ENCODE data around the gene OTUD3.
"Not testable (repeated sequence)": the region's sequence is repeated elsewhere in the genome, so short reads cannot be mapped to it uniquely, and the experiment has no call there.

OTUD3 gene, protein sequence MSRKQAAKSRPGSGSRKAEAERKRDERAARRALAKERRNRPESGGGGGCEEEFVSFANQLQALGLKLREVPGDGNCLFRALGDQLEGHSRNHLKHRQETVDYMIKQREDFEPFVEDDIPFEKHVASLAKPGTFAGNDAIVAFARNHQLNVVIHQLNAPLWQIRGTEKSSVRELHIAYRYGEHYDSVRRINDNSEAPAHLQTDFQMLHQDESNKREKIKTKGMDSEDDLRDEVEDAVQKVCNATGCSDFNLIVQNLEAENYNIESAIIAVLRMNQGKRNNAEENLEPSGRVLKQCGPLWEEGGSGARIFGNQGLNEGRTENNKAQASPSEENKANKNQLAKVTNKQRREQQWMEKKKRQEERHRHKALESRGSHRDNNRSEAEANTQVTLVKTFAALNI

DNA sequence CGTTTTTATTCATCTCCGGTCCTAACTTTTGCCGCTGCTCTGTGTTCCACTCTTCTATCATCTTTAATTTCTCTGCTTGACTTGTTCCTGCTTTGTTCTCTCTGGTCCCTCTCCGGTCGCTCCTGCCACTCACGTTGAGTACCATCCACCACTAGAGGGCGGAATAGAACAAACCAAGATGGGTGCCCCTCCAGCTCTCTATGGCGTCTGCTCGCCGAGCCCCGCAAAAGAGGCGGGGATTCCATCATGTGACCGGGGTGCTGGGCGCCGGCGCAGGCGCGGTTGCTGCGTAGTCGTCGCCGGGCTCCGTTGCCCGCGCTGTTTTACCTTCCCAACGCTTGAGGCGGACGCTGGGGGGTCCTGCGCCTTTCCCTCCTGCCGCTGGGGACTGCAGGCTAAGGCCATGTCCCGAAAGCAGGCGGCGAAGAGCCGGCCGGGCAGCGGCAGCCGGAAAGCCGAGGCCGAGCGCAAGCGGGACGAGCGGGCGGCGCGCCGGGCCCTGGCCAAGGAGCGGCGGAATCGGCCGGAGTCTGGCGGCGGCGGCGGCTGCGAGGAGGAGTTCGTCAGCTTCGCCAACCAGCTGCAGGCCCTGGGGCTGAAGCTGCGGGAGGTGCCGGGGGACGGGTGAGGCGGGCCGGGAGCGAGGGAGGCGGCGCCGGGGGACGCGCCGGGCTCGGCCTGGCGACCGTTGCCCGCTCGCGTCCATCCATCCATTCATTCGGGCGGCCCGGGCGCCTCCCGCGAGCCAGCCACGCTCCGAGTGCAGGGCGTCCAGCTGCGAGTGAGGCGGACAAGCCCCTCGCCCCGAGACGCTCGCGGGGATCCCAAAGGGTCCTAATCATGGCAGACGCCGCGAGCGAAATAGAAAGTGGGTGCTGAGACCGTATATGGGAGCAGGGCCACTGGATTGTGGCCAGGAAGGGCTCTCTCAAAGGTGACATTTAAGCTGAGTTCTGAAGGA lies at the start of gene OTUD3:
Gene OTUD3, plus strand, starts transcription at position 285 of the 961 bp plus-strand sequence. Its CDS starts 119 bp downstream, at position 404.
- peak; percentile 76 to 88 for DNase-seq (ENCODE audit: low read depth in 2 of 2, low spot score in 1 of 2)

DNA sequence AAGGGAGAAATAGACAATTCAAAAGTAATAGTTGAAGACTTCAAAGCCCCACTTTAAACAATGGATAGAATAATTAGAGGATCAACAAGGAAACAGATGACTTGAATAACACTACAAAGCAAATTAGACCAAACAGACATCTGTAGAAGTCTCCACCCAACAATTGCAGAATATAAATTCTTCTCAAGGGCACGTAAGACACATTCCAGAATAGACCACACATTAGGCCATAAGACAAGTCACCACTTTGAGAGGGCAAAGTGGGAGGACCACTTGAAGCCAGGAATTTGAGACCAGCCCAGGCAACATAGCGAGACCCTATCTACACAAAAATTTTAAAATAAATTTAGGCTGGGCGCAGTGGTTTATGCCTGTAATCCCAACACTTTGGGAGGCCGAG lies 46.6 kb upstream of the OTUD3 start:
- DNase-seq (ENCODE audit: low read depth in 2 of 2, low spot score in 1 of 2), result no peak

DNA sequence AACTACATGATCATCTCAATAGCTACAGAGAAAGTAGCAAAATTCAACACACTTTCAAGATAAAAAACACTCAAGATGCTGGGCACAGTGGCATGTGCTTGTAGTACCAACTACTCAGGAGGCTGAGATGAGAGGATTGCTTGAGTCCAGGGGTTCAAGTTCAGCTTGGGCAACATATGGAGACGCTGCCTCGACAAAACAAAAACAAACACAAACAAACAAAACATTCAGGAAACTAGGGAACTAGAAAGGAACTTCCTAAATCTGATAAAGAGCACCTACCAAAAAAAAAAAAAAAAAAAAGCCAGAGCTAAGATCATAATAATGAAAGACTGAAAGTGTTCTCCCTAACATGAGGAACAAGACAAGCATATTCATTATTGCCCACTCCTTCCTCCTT lies 44.3 kb upstream of the OTUD3 start:
- no peak for DNase-seq (ENCODE audit: low read depth in 2 of 2, low spot score in 1 of 2)

DNA sequence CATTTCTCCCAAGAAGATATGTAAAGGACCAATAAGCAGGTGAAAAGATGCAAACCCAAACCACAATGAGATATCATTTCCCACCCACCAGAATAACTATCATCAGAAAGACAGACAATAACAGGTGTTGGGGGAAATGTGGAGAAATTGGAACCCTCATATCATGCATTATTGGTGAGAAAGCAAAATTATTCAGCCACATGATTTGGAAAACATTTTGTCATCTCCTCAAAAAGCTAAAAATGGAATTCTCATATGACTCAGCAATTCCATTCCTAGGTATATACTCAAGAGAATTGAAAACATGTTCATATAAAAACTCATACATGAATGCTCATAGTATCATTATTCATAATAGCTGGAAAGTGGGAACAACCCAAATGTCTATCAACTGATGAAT lies 42.0 kb upstream of the OTUD3 start:
- DNase-seq (ENCODE audit: low read depth in 2 of 2, low spot score in 1 of 2), result no peak

DNA sequence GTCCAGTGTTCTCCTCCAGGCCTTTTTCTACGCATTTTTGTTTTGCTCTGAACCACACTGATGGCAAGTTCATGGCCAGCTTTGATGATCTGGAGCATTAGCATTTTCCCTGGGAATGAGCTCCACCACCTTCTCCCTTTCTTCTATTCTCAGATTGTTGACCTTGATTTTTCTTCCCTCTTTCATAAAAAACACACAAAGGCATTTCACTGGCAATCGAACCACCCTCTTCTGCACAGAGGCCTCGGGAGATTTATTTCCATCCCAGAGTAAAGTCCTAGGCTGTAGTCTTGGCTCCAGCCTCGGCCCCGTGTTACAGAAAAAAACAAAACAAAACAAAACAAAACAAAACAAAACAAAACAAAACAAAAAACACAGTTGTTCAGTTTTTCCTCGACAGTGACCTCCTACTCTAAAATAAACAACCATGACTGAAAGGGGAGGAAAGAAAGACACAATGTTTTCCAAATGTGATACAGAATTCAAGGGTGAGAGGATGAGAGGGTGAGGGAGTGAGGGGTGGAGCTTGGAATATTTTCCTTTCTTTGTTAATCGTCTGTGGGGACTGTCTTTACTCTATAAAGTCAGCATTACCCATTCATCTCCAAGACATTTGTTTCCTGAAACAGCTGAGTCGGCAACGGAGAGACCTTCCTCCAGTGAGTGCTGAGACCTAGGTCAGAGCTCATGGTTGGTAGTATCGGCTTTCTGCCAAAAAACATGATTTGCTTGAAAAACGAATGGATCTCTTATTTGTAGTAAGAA lies 37.3 kb upstream of the OTUD3 start:
- DNase-seq (ENCODE audit: low read depth in 2 of 2, low spot score in 1 of 2), result no peak

DNA sequence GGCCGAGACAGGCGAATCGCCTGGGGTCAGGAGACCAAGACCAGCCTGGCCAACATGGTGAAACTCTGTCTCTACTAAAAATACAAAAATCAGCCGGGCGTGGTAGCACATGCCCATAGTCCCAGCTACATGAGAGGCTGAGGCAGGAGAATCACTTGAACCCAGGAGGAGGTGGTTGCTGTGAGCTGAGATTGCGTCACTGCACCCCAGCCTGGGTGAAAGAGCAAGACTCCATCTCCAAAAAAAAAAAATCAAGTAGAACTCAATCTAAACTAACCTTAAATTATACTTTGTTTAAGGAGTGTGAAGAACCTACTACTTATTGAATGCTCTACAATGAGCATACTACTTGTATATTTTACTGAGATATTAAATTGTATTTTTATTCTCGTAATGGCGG lies 36.6 kb upstream of the OTUD3 start:
- DNase-seq (ENCODE audit: low read depth in 2 of 2, low spot score in 1 of 2), result no peak

DNA sequence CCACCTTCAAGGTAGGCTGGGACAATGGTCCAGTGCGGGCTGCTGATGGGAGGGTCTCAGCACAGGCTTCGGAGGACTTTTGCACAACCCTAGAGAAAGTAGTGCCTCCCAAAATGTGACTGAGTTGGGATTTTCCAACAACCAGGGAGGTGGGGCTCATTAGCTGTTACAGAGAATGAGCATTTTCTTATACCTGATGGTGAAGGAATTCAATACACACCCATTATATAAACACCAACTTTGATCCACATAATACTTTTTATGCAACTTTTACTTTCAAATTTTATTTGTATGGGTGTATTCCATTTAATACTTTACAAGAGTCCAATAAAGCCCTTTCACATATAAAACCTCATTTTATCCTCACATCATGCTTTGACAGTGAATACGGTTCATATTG lies 35.9 kb upstream of the OTUD3 start:
- DNase-seq (ENCODE audit: low read depth in 2 of 2, low spot score in 1 of 2), result no peak

DNA sequence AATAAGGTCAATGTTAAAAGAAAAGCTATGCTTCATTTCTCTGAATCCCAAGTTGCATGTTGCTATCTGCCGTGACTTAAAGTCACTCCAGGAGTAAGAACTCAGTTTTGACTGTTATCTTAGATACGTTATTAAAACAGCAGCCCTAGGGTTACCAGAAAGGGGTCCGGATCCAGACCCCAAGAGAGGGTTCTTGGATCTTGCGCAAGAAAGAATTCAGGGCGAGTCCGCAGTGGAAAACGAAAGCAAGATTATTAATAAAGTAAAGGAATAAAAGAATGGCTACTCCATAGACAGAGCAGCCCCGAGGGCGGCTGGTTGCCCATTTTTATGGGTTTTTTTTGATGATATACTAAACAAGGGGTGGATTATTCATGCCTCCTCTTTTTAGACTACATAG lies 34.9 kb upstream of the OTUD3 start:
- not testable (repeated sequence) for DNase-seq (ENCODE audit: low read depth in 2 of 2, low spot score in 1 of 2)

DNA sequence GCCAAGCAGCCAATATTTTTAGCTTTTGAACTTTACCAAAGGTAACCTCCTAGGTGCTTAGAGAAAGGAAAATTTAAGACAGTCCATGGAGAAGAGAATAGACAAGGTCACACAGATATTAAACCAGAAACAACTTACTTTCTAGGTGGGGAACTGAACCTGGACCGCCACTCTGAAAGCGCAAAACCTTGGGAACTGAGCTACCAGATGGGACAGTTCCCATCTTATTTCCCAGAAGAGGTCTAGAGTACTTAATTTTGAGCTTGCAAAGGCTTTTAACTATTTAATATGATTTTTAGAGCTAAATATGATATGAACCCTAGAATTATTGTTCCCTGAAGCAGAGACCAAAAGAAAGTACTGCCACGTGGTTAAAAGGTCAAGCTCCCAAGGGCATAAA lies 32.9 kb upstream of the OTUD3 start:
- not testable (repeated sequence) for DNase-seq (ENCODE audit: low read depth in 2 of 2, low spot score in 1 of 2)

DNA sequence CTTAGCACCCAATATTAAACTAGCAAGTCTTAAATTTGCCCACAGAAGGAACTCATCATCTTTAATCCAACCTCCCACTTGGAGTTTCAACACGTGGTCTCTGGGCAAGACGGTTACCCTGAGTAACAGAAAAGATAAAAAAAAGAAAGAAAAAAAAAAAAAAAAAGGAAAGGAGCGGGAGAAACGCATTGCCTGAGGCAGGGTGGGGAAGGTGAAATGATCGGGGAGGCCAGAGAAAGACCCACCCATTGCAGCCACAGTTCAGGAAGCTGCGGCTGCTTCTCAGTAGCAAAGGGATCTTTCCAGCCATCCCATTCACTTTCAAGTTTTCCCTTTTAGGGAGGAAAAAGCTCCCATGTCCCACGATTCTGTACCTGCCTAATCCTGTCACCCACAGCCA lies 32.0 kb upstream of the OTUD3 start:
- no peak for DNase-seq (ENCODE audit: low read depth in 2 of 2, low spot score in 1 of 2)

DNA sequence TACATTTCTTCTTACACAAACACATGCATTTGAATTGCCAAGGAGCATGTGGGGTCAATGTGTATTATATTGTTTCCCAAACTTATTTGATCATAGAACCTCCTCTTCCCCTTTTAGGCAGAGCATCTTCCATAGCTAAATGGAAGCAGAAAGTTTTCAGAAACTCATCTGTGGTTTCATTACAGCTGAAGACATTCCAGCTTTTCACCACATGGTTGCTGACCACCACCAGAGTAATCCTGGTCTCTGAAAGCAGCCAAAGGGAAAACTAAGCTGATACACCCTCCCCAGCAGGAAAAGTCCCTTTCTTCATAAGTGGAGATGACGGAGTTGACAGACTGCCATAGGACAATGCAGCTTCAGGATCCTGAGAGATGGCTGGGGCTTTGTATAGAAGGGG lies 30.2 kb upstream of the OTUD3 start:
- no peak for DNase-seq (ENCODE audit: low read depth in 2 of 2, low spot score in 1 of 2)

DNA sequence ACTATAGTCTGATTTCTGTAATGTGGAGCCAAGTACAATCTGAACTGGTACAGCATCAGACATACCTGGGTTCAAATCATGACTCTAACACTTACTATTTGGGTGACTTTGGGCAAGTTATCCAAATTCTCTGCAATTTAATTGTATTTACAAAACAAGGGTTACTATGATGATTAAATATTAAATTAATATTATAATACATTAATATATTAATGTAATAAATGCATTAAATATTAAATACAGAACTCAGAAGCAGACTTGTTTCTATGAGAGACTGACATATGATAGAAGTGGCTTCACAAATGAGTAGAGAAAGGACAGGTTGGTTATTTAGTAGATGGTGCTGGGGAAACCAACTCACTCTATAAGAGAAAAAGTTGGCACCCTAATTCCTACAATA lies 27.3 kb upstream of the OTUD3 start:
- DNase-seq (ENCODE audit: low read depth in 2 of 2, low spot score in 1 of 2), result no peak

DNA sequence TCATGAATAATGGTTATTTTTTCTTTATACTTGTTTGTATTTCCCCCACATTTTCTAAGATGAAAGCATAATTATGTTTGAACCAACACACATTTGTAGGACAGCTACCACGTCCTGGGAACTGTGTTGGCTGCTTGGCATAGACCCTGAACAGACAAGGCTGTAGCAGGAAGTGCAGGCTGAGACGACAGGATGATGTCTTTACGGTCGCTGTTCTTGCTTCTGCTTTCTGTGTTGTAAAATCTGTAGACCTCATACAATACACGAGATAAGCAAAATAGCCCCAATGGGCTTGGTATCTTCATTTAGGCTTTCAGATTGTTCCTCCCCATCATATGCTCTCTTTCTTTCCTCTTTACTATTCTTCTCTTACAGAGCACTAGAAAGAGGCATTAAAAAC lies 23.3 kb upstream of the OTUD3 start:
- no peak for DNase-seq (ENCODE audit: low read depth in 2 of 2, low spot score in 1 of 2)

DNA sequence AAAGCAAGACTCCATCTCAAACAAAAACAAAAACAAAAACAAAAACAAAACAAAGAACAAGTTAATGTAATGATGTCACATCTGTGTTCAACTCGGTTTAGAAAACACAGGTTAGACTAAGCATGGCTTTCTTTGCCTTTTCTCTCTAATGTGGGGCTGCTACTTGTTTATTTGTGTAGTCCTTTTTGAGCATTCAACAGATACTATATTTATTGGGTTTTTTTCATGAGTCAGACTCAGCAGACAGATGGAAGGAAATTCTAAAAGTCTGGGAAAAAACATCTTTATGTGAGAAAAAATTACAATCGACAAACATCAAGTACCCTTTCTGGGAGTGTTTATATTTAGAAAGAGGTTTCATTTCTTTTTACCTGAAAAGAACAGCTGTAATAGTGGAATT lies 22.3 kb upstream of the OTUD3 start:
- no peak for DNase-seq (ENCODE audit: low read depth in 2 of 2, low spot score in 1 of 2)

DNA sequence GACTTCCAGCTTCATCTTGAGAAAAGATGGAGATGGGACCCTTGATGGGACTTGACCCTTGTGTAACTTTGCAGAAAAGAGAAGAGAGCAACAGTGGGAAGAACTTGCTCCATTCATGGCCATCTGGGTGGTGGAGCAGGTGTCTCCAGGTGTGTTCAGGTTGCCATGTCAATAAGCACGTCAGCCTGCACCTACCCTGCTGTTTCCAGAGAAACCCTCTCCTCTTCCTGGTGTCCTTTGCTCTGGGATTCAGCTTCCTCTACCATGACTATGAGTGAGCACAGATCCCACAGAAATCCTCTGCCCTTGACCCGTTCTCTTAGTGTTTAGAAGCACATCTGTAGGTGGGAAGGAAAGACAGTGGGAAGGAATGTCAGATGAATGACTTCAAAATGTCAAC lies 21.8 kb upstream of the OTUD3 start:
- DNase-seq (ENCODE audit: low read depth in 2 of 2, low spot score in 1 of 2), result no peak

DNA sequence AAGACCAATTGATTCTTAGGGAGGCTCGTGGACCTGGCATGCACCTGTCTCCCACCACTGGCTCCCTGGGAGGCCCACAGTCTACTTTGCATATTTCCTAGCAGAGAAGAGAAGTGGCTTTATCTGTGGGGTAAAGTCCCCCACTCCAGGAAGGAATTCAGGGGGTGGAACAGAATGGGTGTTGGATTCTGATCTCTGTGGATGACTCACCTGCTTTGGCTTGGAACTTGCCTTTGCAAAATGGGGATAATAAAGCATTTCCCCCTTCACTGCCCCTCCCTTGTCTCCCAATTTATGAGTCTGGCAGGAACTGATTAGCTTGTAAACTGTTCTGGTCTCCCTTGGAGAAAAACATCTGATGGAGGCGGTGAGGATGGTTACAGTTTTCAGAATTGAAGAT lies 21.2 kb upstream of the OTUD3 start:
- DNase-seq (ENCODE audit: low read depth in 2 of 2, low spot score in 1 of 2), result no peak

DNA sequence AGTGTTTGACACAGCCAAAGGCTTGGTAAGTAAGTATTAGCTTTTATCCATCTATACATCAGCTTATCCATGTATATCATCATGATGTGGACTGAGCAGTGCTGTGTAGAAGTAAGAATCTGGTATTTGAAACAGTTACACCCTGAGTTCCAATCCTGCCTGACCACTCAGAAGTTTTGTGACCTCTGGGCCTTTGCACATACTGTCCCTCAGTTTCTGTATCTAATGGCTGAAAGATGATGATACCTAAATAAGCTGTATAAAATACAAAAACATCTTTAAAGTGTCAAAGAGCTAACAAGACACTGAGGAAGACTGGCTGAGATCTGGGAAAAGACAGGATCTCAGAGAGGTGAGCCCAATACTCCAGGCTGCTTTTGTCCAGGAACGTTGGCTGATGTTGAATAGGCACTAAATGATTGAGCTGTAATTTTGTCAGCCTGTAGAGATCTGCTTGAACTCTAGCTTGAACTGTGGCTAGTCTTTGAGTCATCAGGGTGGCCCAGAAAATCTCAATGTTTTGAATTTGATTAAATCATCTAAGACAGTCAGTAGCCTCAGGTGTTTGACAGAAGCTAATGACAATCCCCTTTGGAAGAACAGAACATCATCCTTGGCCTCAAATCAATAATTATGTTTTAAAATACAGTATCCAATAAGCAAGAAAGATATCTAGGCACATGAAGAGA lies 20.2 kb upstream of the OTUD3 start:
- no peak for DNase-seq (ENCODE audit: low read depth in 2 of 2, low spot score in 1 of 2)

DNA sequence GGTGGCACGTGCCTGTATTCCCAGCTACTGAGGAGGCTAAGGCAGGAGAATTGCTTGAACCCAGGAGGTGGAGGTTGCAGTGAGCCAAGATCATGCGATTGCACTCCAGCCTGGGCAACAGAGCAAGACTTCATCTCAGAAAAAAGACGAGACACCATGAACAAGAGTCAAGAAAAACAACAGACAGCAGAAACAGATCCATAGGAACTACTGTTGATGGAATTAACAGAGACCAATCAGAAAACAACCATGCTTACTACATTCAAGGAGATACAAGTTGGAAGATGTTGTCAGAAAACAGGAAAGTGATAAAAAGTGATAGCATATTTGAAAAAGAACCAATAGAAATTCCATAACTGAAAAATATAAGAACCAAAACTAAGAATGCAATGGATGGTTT lies 19.3 kb upstream of the OTUD3 start:
- no peak for DNase-seq (ENCODE audit: low read depth in 2 of 2, low spot score in 1 of 2)

DNA sequence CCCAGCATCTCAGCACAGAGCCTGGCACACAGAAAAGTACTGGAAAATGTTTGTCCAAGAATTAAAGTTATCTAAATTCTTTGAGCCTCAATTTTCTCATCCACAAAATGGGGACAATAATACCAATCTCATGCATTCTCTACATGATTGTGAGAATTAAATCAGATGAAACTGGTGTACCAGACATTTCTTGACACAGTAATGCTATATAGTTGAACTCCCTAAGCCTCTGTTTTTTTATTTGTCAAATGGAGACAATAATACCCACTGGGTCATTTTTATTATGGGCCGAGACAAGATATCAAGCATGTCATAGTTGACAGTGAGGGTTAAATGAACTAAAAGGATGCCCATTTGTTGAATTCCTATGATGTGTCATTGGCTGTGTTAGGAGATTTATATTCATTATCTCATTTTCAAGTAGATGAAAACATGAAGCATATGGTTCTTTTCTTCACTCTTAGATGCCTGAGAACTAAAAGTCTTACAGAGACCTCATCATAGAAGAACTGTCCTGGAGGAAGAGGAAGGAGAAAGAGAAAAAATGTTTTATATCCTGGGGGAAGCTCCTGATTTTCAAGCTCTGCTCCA lies 17.5 kb upstream of the OTUD3 start:
- no peak for DNase-seq (ENCODE audit: low read depth in 2 of 2, low spot score in 1 of 2)

DNA sequence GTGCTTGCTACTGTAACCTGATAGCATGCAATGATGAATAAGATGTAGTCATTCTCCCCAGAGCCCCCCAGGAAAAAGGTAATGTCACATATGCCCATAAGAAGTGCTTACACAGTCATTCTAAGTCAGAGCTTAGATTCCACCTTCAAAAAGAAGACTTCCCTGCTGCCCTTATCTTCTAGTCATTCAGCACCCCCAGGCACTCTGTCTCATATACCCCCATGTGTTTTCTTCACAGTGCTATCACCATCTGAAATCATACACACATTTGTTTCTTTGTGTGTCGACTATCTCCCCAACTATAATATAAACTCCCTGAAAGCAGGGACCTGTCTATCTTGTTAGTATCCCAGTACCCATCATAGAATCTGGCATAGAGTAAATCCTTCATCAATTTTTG lies 16.2 kb upstream of the OTUD3 start:
- no peak for DNase-seq (ENCODE audit: low read depth in 2 of 2, low spot score in 1 of 2)

DNA sequence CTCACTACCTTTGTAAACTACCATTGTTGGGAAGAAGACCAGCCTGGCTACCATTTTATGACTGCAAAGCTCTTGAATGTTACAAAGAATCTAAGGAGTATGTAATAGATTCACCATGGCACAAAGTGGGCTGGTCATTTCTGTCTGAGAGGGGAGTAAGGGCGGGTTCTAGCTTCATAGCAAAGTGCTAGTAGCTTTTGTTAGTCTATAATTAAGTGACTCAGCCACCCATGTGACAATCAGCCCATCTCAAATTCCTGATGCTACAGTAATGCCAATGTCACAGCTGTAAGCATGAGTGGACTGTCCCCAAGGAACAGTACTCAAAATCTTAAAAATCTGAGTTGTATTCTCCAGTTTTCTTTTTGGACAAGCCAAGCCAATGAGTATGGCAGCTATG lies 15.4 kb upstream of the OTUD3 start:
- no peak for DNase-seq (ENCODE audit: low read depth in 2 of 2, low spot score in 1 of 2)
